H9 (cell line): ENCODE measurements around the gene ASGR1. TPM values are rescaled to one million over a fixed set of nuclear protein-coding genes. Genes with fewer than 3 reads are reported as not detected.

Experiments used
- DNase-seq: peaks from one replicate; pipeline ENCODE4 v3.0.0-alpha.2; 2017
- H2AFZ ChIP-seq: one replicate; pipeline ENCODE4 v1.6.1; 2013; ENCODE audit warnings: mild to moderate bottlenecking, low read length, control low read depth, moderate library complexity
- H2AK5ac ChIP-seq: 2 replicates; pipeline ENCODE4 v1.6.1; 2013; ENCODE audit warnings: low read length, control low read depth, mixed read lengths; ENCODE audit not compliant: insufficient read length
- H2BK120ac ChIP-seq: one replicate; pipeline ENCODE4 v1.6.1; 2013; ENCODE audit warnings: low read depth, mild to moderate bottlenecking, low read length, control low read depth, inconsistent platforms; ENCODE audit not compliant: poor library complexity, severe bottlenecking
- H2BK12ac ChIP-seq: 2 replicates; pipeline ENCODE4 v1.6.1; 2013; ENCODE audit warnings: low read length, control low read depth, mixed read lengths, low read depth; ENCODE audit not compliant: insufficient read length
- H2BK15ac ChIP-seq: 2 replicates; pipeline ENCODE4 v1.6.1; 2013; ENCODE audit warnings: low read depth, low read length, control low read depth
- H2BK20ac ChIP-seq: one replicate; pipeline ENCODE4 v1.6.1; 2013; ENCODE audit warnings: low read depth, mild to moderate bottlenecking, low read length, control low read depth, inconsistent platforms; ENCODE audit not compliant: poor library complexity, severe bottlenecking
- H2BK5ac ChIP-seq: 2 replicates; pipeline ENCODE4 v1.6.1; 2013; ENCODE audit warnings: low read length, control low read depth, mixed read lengths; ENCODE audit not compliant: insufficient read length
- H3K14ac ChIP-seq: 2 replicates; pipeline ENCODE4 v1.6.1; 2013; ENCODE audit warnings: low read length, control low read depth; ENCODE audit not compliant: insufficient read depth
- H3K18ac ChIP-seq: 2 replicates; pipeline ENCODE4 v1.6.1; 2013; ENCODE audit warnings: low read depth, mild to moderate bottlenecking, mixed read lengths, low read length, control low read depth; ENCODE audit not compliant: insufficient read length
- H3K23ac ChIP-seq: 2 replicates; pipeline ENCODE4 v1.6.1; 2013; ENCODE audit warnings: low read length, control low read depth, mixed read lengths, low read depth; ENCODE audit not compliant: insufficient read length
- H3K23me2 ChIP-seq: 2 replicates; pipeline ENCODE4 v1.6.1; 2013; ENCODE audit warnings: low read depth, mild to moderate bottlenecking, mixed read lengths, low read length, control low read depth; ENCODE audit not compliant: insufficient read length, poor library complexity, severe bottlenecking
- H3K27ac ChIP-seq: 2 replicates; pipeline ENCODE4 v1.5.1; 2013; ENCODE audit warnings: low read length, control low read depth, mixed read lengths, low read depth; ENCODE audit not compliant: insufficient read length
- H3K27me3 ChIP-seq: 2 replicates; pipeline ENCODE4 v1.6.1; 2013; ENCODE audit warnings: low read length, control low read depth, inconsistent platforms; ENCODE audit not compliant: insufficient read depth
- H3K4ac ChIP-seq: 2 replicates; pipeline ENCODE4 v1.6.1; 2013; ENCODE audit warnings: low read depth, mild to moderate bottlenecking, control low read depth, inconsistent platforms, low read length, moderate library complexity
- H3K4me1 ChIP-seq: 2 replicates; pipeline ENCODE4 v1.6.1; 2013; ENCODE audit warnings: low read length, control low read depth, inconsistent platforms; ENCODE audit not compliant: insufficient read depth
- H3K4me2 ChIP-seq: 2 replicates; pipeline ENCODE4 v1.6.1; 2013; ENCODE audit warnings: low read length, control low read depth, mixed read lengths; ENCODE audit not compliant: insufficient read length, insufficient read depth
- H3K56ac ChIP-seq: 2 replicates; pipeline ENCODE4 v1.6.1; 2013; ENCODE audit warnings: low read depth, mild to moderate bottlenecking, mixed read lengths, low read length, control low read depth; ENCODE audit not compliant: insufficient read length
- H3K79me1 ChIP-seq: 2 replicates; pipeline ENCODE4 v1.6.1; 2013; ENCODE audit warnings: low read depth, mild to moderate bottlenecking, moderate library complexity, low read length, control low read depth, inconsistent platforms; ENCODE audit not compliant: insufficient read depth, poor library complexity, severe bottlenecking
- H3K79me2 ChIP-seq: 2 replicates; pipeline ENCODE4 v1.6.1; 2013; ENCODE audit warnings: low read length, control low read depth, inconsistent platforms; ENCODE audit not compliant: insufficient read depth
- H3K9ac ChIP-seq: 2 replicates; pipeline ENCODE4 v1.6.1; 2013; ENCODE audit warnings: low read length, control low read depth, mixed read lengths; ENCODE audit not compliant: insufficient read length; ENCODE audit errors: extremely low read depth
- H3K9me3 ChIP-seq: one replicate; pipeline ENCODE4 v1.6.1; 2013; ENCODE audit warnings: low read depth, low read length, inconsistent platforms; ENCODE audit not compliant: control insufficient read depth
- H3T11ph ChIP-seq: one replicate; pipeline ENCODE4 v1.6.1; 2013; ENCODE audit warnings: mild to moderate bottlenecking, low read length, control low read depth, inconsistent platforms
- H4K20me1 ChIP-seq: one replicate; pipeline ENCODE4 v1.6.1; 2013; ENCODE audit not compliant: control insufficient read depth, insufficient read length, insufficient read depth
- H4K5ac ChIP-seq: 2 replicates; pipeline ENCODE4 v1.6.1; 2013; ENCODE audit warnings: low read depth, mild to moderate bottlenecking, mixed read lengths, low read length, control low read depth; ENCODE audit not compliant: insufficient read length
- H4K8ac ChIP-seq: replicated peaks from 2 replicates; pipeline ENCODE4 v1.6.1; 2013; ENCODE audit warnings: low read length, control low read depth, mixed read lengths, low read depth; ENCODE audit not compliant: insufficient read length
- H4K91ac ChIP-seq: 2 replicates; pipeline ENCODE4 v1.6.1; 2013; ENCODE audit warnings: low read depth, mild to moderate bottlenecking, moderate library complexity, mixed read lengths, low read length, control low read depth; ENCODE audit not compliant: insufficient read length
- H3K27ac Mint-ChIP-seq, 3 experiments: 2 replicates in 2 of 3; 3 replicates in 1 of 3; pipeline ENCODE4 v1.8.0; 2020 to 2021; ENCODE audit warnings: mixed read lengths in 3 of 3, mild to moderate bottlenecking in 1 of 3, moderate library complexity in 1 of 3
- H3K27me3 Mint-ChIP-seq: 2 replicates; pipeline ENCODE4 v1.8.0; 2021; ENCODE audit warnings: low read depth, mild to moderate bottlenecking, moderate library complexity, mixed read lengths
- H3K36me3 Mint-ChIP-seq, 3 experiments: 2 replicates in 2 of 3; 3 replicates in 1 of 3; pipeline ENCODE4 v1.8.0; 2020 to 2021; ENCODE audit warnings: low read depth in 3 of 3, mixed read lengths in 3 of 3; ENCODE audit not compliant: insufficient read depth in 1 of 3
- H3K4me1 Mint-ChIP-seq, 2 experiments: 2 replicates each; pipeline ENCODE4 v1.8.0; 2020; ENCODE audit warnings: mixed read lengths in 2 of 2
- H3K4me3 Mint-ChIP-seq, 2 experiments: 2 replicates in 1 of 2; 3 replicates in 1 of 2; pipeline ENCODE4 v1.8.0; 2020 to 2021; ENCODE audit warnings: mild to moderate bottlenecking in 2 of 2, mixed read lengths in 2 of 2, moderate library complexity in 1 of 2
- H3K9me3 Mint-ChIP-seq, 2 experiments: 2 replicates in 1 of 2; 3 replicates in 1 of 2; pipeline ENCODE4 v1.8.0; 2020; ENCODE audit warnings: mild to moderate bottlenecking in 2 of 2, mixed read lengths in 2 of 2, moderate library complexity in 1 of 2
- WGBS: extraction: QIAGEN DNeasy Blood & Tissue Kit; methylation state at CpG from one replicate; pipeline ENCODE4 v1.1.7; 2013; ENCODE audit warnings: missing lambda C conversion rate, low lambda C conversion rate, mixed read lengths; ENCODE audit not compliant: insufficient read length; ENCODE audit errors: extremely low coverage; 5-methylcytosine and 5-hydroxymethylcytosine counted together
- total RNA-seq: library from RNA; stranded (reverse); gene quantifications from 2 replicates; pipeline ENCODE4 v1.2.1, GENCODE V29; 2021
- TF ChIP-seq, protein P1 (sequence below): fragments of 200-600 bp; sonication (generic); conservative IDR thresholded peaks from 3 replicates; pipeline ENCODE4 v1.8.0; 2021; ENCODE audit warnings: antibody characterized with exemption, mild to moderate bottlenecking

Gene ASGR1
- total RNA-seq, 1 experiment from 2014 or later = 5.9 TPM

DNA sequence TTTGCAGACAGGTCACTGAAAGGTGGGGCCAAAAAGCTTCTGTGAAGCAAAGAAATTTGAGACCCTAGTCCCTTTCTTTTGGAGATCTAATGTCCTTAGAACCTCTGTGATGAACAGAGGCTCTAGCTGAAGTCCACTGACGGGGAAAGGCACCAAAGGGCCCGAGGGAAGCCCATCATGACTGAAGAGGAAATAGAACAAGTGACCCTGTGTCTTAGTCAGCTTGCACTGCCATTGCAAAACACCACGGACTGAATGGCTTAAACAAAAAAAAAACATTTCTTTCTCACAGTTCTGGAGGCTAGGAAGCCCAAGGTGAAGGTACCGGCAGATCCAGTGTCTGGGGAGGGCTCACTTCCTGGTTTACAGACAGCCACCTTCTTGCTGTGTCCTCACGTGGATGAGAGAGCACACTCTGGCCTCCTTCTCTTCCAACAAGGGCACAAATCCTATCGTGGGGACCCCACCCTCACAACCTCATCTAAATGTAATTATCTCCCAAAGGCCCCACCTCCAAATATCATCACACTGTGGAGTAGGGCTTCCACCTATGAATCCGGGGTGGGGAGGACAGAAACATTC is 40.3 kb downstream of the ASGR1 start:
- no peak overlapping the region for H3K27ac Mint-ChIP-seq
- no peak overlapping the region for H3K9ac ChIP-seq
- no peak overlapping the region for H2BK5ac ChIP-seq
- no peak overlapping the region for H2BK12ac ChIP-seq
- no peak overlapping the region for H3K27ac ChIP-seq
- H2BK20ac ChIP-seq = no peak overlapping the region
- no CpG with 5 or more reads among the region's 7 CpGs for WGBS
- H3K36me3 Mint-ChIP-seq = no peaks in the 10 kb centered on the region
- no peak overlapping the region for H2AFZ ChIP-seq
- H2AK5ac ChIP-seq = no peak overlapping the region
- H2BK15ac ChIP-seq = no peak overlapping the region
- no peak overlapping the region for H3K4me3 Mint-ChIP-seq
- H3K9me3 ChIP-seq = no peaks in the 10 kb centered on the region
- H3K9me3 Mint-ChIP-seq = no peaks in the 10 kb centered on the region
- H3K56ac ChIP-seq = no peak overlapping the region
- H2BK120ac ChIP-seq = no peak overlapping the region
- no peak overlapping the region for H3T11ph ChIP-seq
- H3K23me2 ChIP-seq = no peaks in the 10 kb centered on the region
- no peak for DNase-seq
- peaks cover 31 to 39% of the 10 kb centered on the region in 2 experiments for H3K4me1 Mint-ChIP-seq
- H4K8ac ChIP-seq = no peak overlapping the region
- H3K14ac ChIP-seq = no peak overlapping the region
- no peak overlapping the region for H4K91ac ChIP-seq
- H3K27me3 ChIP-seq = no peaks in the 10 kb centered on the region
- no peaks in the 10 kb centered on the region for H3K79me1 ChIP-seq
- TF ChIP-seq, protein P1, sequence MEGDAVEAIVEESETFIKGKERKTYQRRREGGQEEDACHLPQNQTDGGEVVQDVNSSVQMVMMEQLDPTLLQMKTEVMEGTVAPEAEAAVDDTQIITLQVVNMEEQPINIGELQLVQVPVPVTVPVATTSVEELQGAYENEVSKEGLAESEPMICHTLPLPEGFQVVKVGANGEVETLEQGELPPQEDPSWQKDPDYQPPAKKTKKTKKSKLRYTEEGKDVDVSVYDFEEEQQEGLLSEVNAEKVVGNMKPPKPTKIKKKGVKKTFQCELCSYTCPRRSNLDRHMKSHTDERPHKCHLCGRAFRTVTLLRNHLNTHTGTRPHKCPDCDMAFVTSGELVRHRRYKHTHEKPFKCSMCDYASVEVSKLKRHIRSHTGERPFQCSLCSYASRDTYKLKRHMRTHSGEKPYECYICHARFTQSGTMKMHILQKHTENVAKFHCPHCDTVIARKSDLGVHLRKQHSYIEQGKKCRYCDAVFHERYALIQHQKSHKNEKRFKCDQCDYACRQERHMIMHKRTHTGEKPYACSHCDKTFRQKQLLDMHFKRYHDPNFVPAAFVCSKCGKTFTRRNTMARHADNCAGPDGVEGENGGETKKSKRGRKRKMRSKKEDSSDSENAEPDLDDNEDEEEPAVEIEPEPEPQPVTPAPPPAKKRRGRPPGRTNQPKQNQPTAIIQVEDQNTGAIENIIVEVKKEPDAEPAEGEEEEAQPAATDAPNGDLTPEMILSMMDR = no peak
- no peaks in the 10 kb centered on the region for H4K20me1 ChIP-seq
- H3K4me2 ChIP-seq = no peak overlapping the region
- H3K18ac ChIP-seq = no peak overlapping the region
- H3K4me1 ChIP-seq = peaks cover 2% of the 10 kb centered on the region; the same call in 1 of the 2 replicates
- H3K27me3 Mint-ChIP-seq = peaks cover 48% of the 10 kb centered on the region
- H3K79me2 ChIP-seq = no peaks in the 10 kb centered on the region
- no peak overlapping the region for H3K4ac ChIP-seq
- H4K5ac ChIP-seq = no peak overlapping the region
- no peak overlapping the region for H3K23ac ChIP-seq
